ENCODE results near the gene MEX3B. TPM values are rescaled to one million over a fixed set of nuclear protein-coding genes. Genes with fewer than 3 reads are reported as not detected.
A peak's percentile ranks its signal among the peaks of the same experiment; 100 is the strongest.
"Not testable (repeated sequence)": the region's sequence is repeated elsewhere in the genome, so short reads cannot be mapped to it uniquely, and the experiment has no call there.

MEX3B gene
- total RNA-seq, 4 donors from 2014 or later, result 0.26 to 27.7 (median 1.5) TPM

- DNase-seq, result no peak
- Histone ChIP-seq H3K27ac (no peak overlapping the region), H3K4me3 (no peak overlapping the region), H3K9me3 (no peaks in the 10 kb centered on the region), H3K27me3 (no peaks in the 10 kb centered on the region), H3K36me3 (no peaks in the 10 kb centered on the region), H3K4me1 (peaks cover 0 to 9% of the 10 kb centered on the region in 2 donors)
- TF ChIP-seq POLR2A (IDR thresholded peaks at IDR 0.05) (no peak), CTCF (IDR thresholded peaks at IDR 0.05) (no peak)
- intact Hi-C loops (cut with DNase I; ENCODE audit: low total_unique reads), result no loop called here
Measured at GRCh38 chr15:82039871-82040270, 5.9 kb downstream of the MEX3B start.

- no peaks in the 10 kb centered on the region for H3K27me3 ChIP-seq
- TF ChIP-seq CTCF (IDR thresholded peaks at IDR 0.05), result no peak
- no peak for TF ChIP-seq POLR2A (IDR thresholded peaks at IDR 0.05)
- no peaks in the 10 kb centered on the region for H3K36me3 ChIP-seq
- intact Hi-C loops (cut with DNase I; ENCODE audit: low total_unique reads), result no loop called here
- H3K4me1 ChIP-seq, result no peaks in the 10 kb centered on the region
- no peak overlapping the region for H3K27ac ChIP-seq
- no peak overlapping the region for H3K4me3 ChIP-seq
- H3K9me3 ChIP-seq, result no peaks in the 10 kb centered on the region
- no peak for DNase-seq
Measured at GRCh38 chr15:82036461-82036860, 9.4 kb downstream of the MEX3B start.

GRCh38 chr15:82031871-82032270 lies 13.9 kb downstream of the MEX3B start:
- intact Hi-C loops (cut with DNase I; ENCODE audit: low total_unique reads), result no loop called here
- Histone ChIP-seq H3K9me3 (no peaks in the 10 kb centered on the region), H3K4me3 (no peak overlapping the region), H3K27ac (no peak overlapping the region), H3K36me3 (no peaks in the 10 kb centered on the region), H3K27me3 (no peaks in the 10 kb centered on the region), H3K4me1 (no peaks in the 10 kb centered on the region)
- no peak for DNase-seq
- no peak for TF ChIP-seq CTCF (IDR thresholded peaks at IDR 0.05)
- TF ChIP-seq POLR2A (IDR thresholded peaks at IDR 0.05), result no peak

- H3K4me1 ChIP-seq, result no peaks in the 10 kb centered on the region
- DNase-seq, result no peak
- H3K36me3 ChIP-seq, result no peaks in the 10 kb centered on the region
- TF ChIP-seq CTCF (IDR thresholded peaks at IDR 0.05), result no peak
- H3K27me3 ChIP-seq, result no peaks in the 10 kb centered on the region
- no peak overlapping the region for H3K27ac ChIP-seq
- H3K4me3 ChIP-seq, result no peak overlapping the region
- intact Hi-C loops (cut with DNase I; ENCODE audit: low total_unique reads), result no loop called here
- H3K9me3 ChIP-seq, result no peaks in the 10 kb centered on the region
Measured at GRCh38 chr15:82030176-82030575, 15.6 kb downstream of the MEX3B start.

GRCh38 chr15:82028163-82028562 lies 17.7 kb downstream of the MEX3B start:
- H3K4me1 ChIP-seq; H3K27ac ChIP-seq; H3K36me3 ChIP-seq; intact Hi-C loops (cut with DNase I; ENCODE audit: low total_unique reads); H3K9me3 ChIP-seq; H3K27me3 ChIP-seq; DNase-seq; H3K4me3 ChIP-seq: not testable (repeated sequence)

GRCh38 chr15:82021992-82022391 lies 23.8 kb downstream of the MEX3B start:
- Histone ChIP-seq H3K4me3 (no peak overlapping the region), H3K9me3 (no peaks in the 10 kb centered on the region), H3K27ac (no peak overlapping the region), H3K4me1 (no peaks in the 10 kb centered on the region), H3K27me3 (no peaks in the 10 kb centered on the region), H3K36me3 (no peaks in the 10 kb centered on the region)
- DNase-seq, result peak; percentile 48 to 50
- intact Hi-C loops (cut with DNase I; ENCODE audit: low total_unique reads), result no loop called here
- no peak for TF ChIP-seq POLR2A (IDR thresholded peaks at IDR 0.05)
- TF ChIP-seq CTCF (IDR thresholded peaks at IDR 0.05), result no peak
